Testis (tissue), 3 donors: Measurements from ENCODE around the gene BBC3. TPM values are rescaled to one million over a fixed set of nuclear protein-coding genes. Genes with fewer than 3 reads are reported as not detected.
A peak's percentile ranks its signal among the peaks of the same experiment; 100 is the strongest.
"Not testable (repeated sequence)": the region's sequence is repeated elsewhere in the genome, so short reads cannot be mapped to it uniquely, and the experiment has no call there.

Experiments
- DNase-seq: peaks from one replicate; pipeline ENCODE4 v3.0.0-alpha.2; 2019
- H3K27ac ChIP-seq, 2 donors: fragments of 200-600 bp; sonication (generic); one replicate each; pipeline ENCODE4 v1.5.1; 2019
- H3K27me3 ChIP-seq: fragments of 200-600 bp; sonication (generic); one replicate; pipeline ENCODE4 v1.5.1; 2019
- H3K36me3 ChIP-seq: fragments of 200-600 bp; sonication (generic); one replicate; pipeline ENCODE4 v1.5.1; 2017; ENCODE audit warnings: low read depth; ENCODE audit errors: missing control alignments
- H3K4me1 ChIP-seq: fragments of 200-600 bp; sonication (generic); one replicate; pipeline ENCODE4 v1.5.1; 2019
- H3K4me3 ChIP-seq, 2 donors: fragments of 200-600 bp; sonication (generic); one replicate each; pipeline ENCODE4 v1.5.1; 2017 to 2019
- H3K9me3 ChIP-seq: fragments of 200-600 bp; sonication (generic); one replicate; pipeline ENCODE4 v1.5.1; 2017
- POLR2A ChIP-seq: fragments of 450-650 bp; IDR thresholded peaks from one replicate; pipeline ENCODE4 v1.6.1; 2017; ENCODE audit warnings: antibody characterized with exemption, mild to moderate bottlenecking, moderate library complexity
- WGBS, 2 donors: methylation state at CpG; one replicate each; pipeline ENCODE4 v1.1.5; 2018; 5-methylcytosine and 5-hydroxymethylcytosine counted together
- intact Hi-C: fragments of 100-400 bp; cut with DNase I; formaldehyde crosslinking; loops from one replicate; pipeline ENCODE4 v1.15.1; 2023; ENCODE audit warnings: low total_unique reads
- polyA plus RNA-seq: library from polyadenylated mRNA; stranded (reverse); fragments of 350-450 nt; fragmentation: Illumina TruSeq; extraction: RNeasy Lipid Tissue Mini Kit (QIAGEN cat#74804); gene quantifications from one replicate; pipeline ENCODE4 v1.2.3, GENCODE V29; 2014; ENCODE audit warnings: low read depth, low replicate concordance; ENCODE audit not compliant: insufficient read depth
- total RNA-seq, 2 donors: library from RNA; depleted of rRNA; stranded (reverse); fragments of >200 nt; gene quantifications; one replicate each; pipeline ENCODE4 v1.2.3, GENCODE V29; 2016
- TF ChIP-seq, protein P1 (sequence below), 3 experiments: fragments of 450-650 bp in 2 of 3; fragments of 200-600 bp in 1 of 3; sonication (generic) in 1 of 3; IDR thresholded peaks; one replicate each; pipeline ENCODE4 v1.5.1; 2016 to 2019; ENCODE audit warnings: antibody characterized with exemption in 3 of 3, mild to moderate bottlenecking in 2 of 3, moderate library complexity in 1 of 3

BBC3 gene
- total and polyA plus RNA-seq, 3 donors from 2014 or later, result 3.3 to 10.2 (median 10.0) TPM

DNA sequence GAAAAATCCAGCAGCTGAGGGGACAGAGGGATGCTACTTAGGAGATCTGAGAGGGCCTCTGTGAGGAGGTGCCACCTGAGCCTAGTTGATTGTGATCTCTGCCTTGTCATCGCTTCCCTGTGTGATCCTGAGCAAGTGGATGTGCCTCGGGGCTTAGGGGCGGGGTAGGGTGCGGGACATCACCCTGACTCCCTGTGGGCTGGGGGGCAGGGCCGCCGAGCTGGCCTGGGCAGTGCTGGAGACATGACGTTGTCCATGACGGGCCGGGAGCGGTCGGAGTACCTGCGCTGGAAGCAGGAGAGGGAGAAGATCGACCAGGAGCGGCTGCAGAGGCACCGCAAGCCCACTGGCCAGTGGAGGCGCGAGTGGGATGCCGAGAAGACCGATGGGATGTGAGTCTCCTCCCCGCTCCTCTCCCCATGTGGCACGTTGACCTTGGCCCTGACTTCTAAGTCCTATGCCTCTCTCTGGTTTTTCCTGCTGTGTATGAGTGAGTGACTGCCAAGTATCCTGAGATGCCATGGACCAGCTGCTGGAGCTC, 35.5 kb upstream of the BBC3 start:
- Histone ChIP-seq H3K4me3 (no peak overlapping the region), H3K4me1 (no peaks in the 10 kb centered on the region), H3K27ac (no peak overlapping the region), H3K36me3 (no peaks in the 10 kb centered on the region), H3K27me3 (no peaks in the 10 kb centered on the region), H3K9me3 (no peaks in the 10 kb centered on the region)
- DNase-seq, result no peak
- 91 to 94% methylated on average over 15 to 21 of the region's 21 CpGs for WGBS, 2 donors
- intact Hi-C loops, result no loop called here
- TF ChIP-seq, protein P1, sequence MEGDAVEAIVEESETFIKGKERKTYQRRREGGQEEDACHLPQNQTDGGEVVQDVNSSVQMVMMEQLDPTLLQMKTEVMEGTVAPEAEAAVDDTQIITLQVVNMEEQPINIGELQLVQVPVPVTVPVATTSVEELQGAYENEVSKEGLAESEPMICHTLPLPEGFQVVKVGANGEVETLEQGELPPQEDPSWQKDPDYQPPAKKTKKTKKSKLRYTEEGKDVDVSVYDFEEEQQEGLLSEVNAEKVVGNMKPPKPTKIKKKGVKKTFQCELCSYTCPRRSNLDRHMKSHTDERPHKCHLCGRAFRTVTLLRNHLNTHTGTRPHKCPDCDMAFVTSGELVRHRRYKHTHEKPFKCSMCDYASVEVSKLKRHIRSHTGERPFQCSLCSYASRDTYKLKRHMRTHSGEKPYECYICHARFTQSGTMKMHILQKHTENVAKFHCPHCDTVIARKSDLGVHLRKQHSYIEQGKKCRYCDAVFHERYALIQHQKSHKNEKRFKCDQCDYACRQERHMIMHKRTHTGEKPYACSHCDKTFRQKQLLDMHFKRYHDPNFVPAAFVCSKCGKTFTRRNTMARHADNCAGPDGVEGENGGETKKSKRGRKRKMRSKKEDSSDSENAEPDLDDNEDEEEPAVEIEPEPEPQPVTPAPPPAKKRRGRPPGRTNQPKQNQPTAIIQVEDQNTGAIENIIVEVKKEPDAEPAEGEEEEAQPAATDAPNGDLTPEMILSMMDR (IDR thresholded peaks at IDR 0.05), result no peak
- TF ChIP-seq POLR2A, result no peak

DNA sequence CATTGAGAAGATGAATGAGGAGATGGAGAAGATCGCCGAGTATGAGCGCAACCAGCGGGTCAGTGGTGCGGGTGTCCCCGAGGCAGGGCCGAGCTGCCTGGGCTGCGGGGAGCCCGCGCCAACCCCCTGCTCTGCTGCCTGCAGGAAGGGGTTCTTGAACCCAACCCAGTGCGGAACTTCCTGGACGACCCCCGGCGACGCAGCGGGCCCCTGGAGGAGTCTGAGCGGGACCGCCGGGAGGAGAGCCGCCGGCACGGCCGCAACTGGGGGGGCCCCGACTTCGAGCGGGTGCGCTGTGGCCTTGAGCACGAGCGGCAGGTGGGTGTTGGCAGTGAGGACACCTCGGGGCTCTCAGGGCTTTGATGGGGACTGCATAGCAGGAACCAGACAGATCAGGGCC, 33.6 kb upstream of the BBC3 start:
- Histone ChIP-seq H3K27me3 (no peaks in the 10 kb centered on the region), H3K4me3 (no peak overlapping the region), H3K36me3 (no peaks in the 10 kb centered on the region), H3K27ac (no peak overlapping the region), H3K9me3 (no peaks in the 10 kb centered on the region), H3K4me1 (no peaks in the 10 kb centered on the region)
- 88% methylated on average over 8 to 30 of the region's 30 CpGs for WGBS, 2 donors
- DNase-seq, result no peak
- intact Hi-C loops, result no loop called here
- TF ChIP-seq POLR2A, result no peak
- TF ChIP-seq, protein P1 (IDR thresholded peaks at IDR 0.05), result no peak

DNA sequence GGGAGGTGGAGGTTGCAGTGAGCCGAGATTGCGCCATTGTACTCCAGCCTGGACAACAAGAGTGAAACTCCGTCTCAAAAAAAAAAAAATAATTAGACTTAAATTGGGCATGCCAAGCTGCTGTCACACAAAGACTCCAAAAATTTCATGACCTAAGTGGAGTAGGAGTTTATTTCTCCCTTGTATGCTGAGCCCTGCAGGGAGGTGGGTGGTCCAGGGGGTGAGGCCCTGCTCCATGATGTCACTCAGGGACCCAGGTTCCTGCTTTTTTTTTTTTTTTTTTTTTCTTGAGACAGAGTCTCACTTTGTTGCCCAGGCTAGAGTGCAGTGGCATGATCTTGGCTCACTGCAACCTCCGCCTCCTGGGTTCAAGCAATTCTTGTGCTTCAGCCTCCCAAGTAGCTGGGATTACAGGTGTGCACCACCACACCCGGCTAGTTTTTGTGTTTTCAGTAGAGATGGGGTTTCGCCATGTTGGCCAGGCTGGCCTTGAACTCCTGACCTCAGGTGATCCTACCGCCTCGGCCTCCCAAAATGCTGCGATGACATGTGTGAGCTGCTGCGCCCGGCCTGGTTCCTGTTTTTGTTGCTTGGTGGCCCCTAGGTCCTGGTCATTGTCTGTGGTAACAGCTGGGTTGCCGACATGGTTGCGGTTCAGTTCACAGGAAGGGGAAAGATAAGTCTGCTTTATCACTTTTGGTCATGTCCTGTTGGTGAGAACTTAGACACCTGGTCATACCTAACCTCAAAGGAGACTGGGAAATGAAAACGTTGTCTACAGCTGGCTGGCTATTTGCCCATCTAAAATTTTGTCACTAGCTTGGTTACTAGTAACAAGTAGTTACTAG, 31.2 kb upstream of the BBC3 start:
- DNase-seq, H3K4me3 ChIP-seq, H3K27me3 ChIP-seq, H3K36me3 ChIP-seq, H3K9me3 ChIP-seq, H3K27ac ChIP-seq, intact Hi-C loops: not testable (repeated sequence)
- H3K4me1 ChIP-seq, result peaks cover 17% of the 10 kb centered on the region
- WGBS, 2 donors, result 85 to 90% methylated on average over 14 of the region's 14 CpGs

DNA sequence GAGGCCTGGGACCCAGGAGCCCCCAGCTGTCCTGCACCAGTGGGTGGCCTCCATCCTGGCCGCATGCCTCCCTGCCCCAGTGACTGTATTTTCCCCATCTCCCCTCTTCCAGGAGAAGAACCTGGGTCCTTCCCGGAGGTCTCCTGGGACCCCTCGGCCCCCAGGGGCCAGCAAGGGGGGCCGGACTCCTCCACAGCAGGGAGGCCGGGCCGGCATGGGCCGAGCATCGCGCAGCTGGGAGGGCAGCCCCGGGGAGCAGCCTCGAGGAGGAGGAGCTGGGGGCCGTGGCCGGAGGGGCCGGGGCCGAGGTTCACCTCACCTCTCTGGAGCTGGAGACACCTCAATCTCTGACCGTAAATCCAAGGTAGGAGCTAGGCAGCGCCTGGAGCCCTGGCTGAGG, 29.5 kb upstream of the BBC3 start:
- H3K36me3 ChIP-seq, result no peaks in the 10 kb centered on the region

DNA sequence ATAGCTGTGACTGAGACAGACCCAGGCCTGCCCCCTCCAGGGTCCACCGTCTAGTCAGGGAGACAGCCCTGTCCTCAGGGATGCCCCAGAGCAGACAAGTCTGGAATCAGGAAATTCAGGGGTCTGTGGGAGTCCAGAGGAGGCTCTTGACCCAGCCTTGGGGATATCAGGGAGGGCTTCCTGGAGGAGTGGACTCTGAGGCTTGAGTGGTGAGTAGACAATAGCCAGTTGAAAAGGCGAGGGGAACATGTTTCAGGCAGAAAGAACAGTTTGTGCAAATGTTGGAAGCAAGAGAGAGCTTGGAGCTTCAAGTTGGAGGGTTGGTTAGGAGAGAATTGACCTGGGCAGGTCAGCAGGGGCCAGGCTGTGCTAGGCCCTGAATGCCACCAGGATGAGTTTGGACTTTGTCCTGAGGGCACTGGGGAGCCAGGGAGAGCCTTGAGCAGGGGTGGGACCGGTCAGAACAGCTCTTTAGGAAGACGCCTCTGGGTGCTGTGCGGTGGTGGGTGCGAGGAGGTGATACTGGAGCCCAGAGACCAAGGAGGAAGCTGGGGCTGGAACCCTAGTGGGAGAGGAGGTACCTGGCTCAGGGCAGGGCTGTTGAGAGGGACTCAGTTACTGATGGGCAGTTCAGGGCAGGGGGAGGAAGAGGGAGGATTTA, 28.0 kb upstream of the BBC3 start:
- no peaks in the 10 kb centered on the region for H3K36me3 ChIP-seq
- intact Hi-C loops, result no loop called here
- DNase-seq, result no peak
- H3K27me3 ChIP-seq, result no peaks in the 10 kb centered on the region
- H3K27ac ChIP-seq, result peak overlapping the region in 1 of 2 donors; percentile 97
- TF ChIP-seq, protein P1 (IDR thresholded peaks at IDR 0.05), result no peak
- no peak for TF ChIP-seq POLR2A
- H3K4me3 ChIP-seq, result no peak overlapping the region
- H3K9me3 ChIP-seq, result no peaks in the 10 kb centered on the region
- peaks cover 17% of the 10 kb centered on the region for H3K4me1 ChIP-seq
- WGBS, 2 donors, result 74 to 91% methylated on average over 5 to 6 of the region's 6 CpGs

More for the DNA sequence above, 29.5 kb upstream of the BBC3 start:
- Histone ChIP-seq H3K27me3 (no peaks in the 10 kb centered on the region), H3K27ac (no peak overlapping the region), H3K4me1 (peaks cover 17% of the 10 kb centered on the region), H3K9me3 (no peaks in the 10 kb centered on the region), H3K4me3 (no peak overlapping the region)
- intact Hi-C loops, result no loop called here
- no peak for DNase-seq
- TF ChIP-seq POLR2A, result no peak
- TF ChIP-seq, protein P1 (IDR thresholded peaks at IDR 0.05), result no peak
- WGBS, 2 donors, result 78 to 93% methylated on average over 3 to 17 of the region's 17 CpGs
